Prostate gland (tissue), 2 donors: ENCODE measurements around the gene LIPT1. TPM values are rescaled to one million over a fixed set of nuclear protein-coding genes. Genes with fewer than 3 reads are reported as not detected.

Experiments
- DNase-seq: peaks from one replicate; pipeline ENCODE4 v3.0.0-alpha.2; 2019; ENCODE audit warnings: low spot score
- H3K27ac ChIP-seq, 2 donors: fragments of 200-600 bp; sonication (generic); 2 replicates each; pipeline ENCODE4 v1.5.1; 2017 to 2019
- H3K27me3 ChIP-seq: fragments of 200-600 bp; sonication (generic); replicated peaks from 2 replicates; pipeline ENCODE4 v1.5.1; 2019; ENCODE audit not compliant: insufficient read depth
- H3K36me3 ChIP-seq, 2 donors: fragments of 200-600 bp; sonication (generic); 1 replicate in 1 of 2; 2 replicates in 1 of 2; pipeline versions ENCODE4 v1.5.1 to v1.8.1; 2017 to 2019
- H3K4me1 ChIP-seq: fragments of 200-600 bp; sonication (generic); replicated peaks from 2 replicates; pipeline ENCODE4 v1.5.1; 2019
- H3K4me3 ChIP-seq, 2 donors: fragments of 200-600 bp; sonication (generic); 2 replicates each; pipeline ENCODE4 v1.5.1; 2017 to 2019
- H3K9me3 ChIP-seq: fragments of 200-600 bp; sonication (generic); 2 replicates; pipeline ENCODE4 v1.5.1; 2017
- CTCF ChIP-seq, 4 experiments: fragments of 200-600 bp in 2 of 4; fragments of 450-650 bp in 2 of 4; sonication (generic) in 2 of 4; IDR thresholded peaks; 1 replicate in 3 of 4; 2 replicates in 1 of 4; pipeline ENCODE4 v1.5.1; 2016 to 2019; ENCODE audit warnings: antibody characterized with exemption in 4 of 4, mild to moderate bottlenecking in 2 of 4, moderate library complexity in 2 of 4
- POLR2A ChIP-seq: fragments of 450-650 bp; IDR thresholded peaks from one replicate; pipeline ENCODE4 v1.6.1; 2016; ENCODE audit warnings: antibody characterized with exemption, mild to moderate bottlenecking
- POLR2AphosphoS5 ChIP-seq: sonication (generic); formaldehyde crosslinking; IDR thresholded peaks from one replicate; pipeline ENCODE4 v1.6.1; 2017; ENCODE audit warnings: antibody characterized with exemption
- WGBS: methylation state at CpG from one replicate; pipeline ENCODE4 v1.1.5; 2018; 5-methylcytosine and 5-hydroxymethylcytosine counted together
- intact Hi-C: fragments of 100-400 bp; cut with DNase I; formaldehyde crosslinking; loops from one replicate; pipeline ENCODE4 v1.14.2; 2022
- total RNA-seq, 2 donors: library from RNA; depleted of rRNA; stranded (reverse); fragments of >200 nt; gene quantifications; one replicate each; pipeline ENCODE4 v1.1.0, GENCODE V29; 2016

LIPT1 gene
- total RNA-seq, 2 donors from 2014 or later: 7.3 to 13.1 TPM

GRCh38 chr2:99140860-99141109, 14.0 kb upstream of the LIPT1 start:
- Histone ChIP-seq H3K27me3 (no peaks in the 10 kb centered on the region), H3K36me3 (no peaks in the 10 kb centered on the region), H3K9me3 (no peaks in the 10 kb centered on the region), H3K27ac (peak overlapping the region; percentile 93 to 97), H3K4me1 (no peaks in the 10 kb centered on the region), H3K4me3 (peak overlapping the region; percentile 85 to 96)
- TF ChIP-seq POLR2AphosphoS5 (no peak), POLR2A (no peak), CTCF (IDR thresholded peaks at IDR 0.05) (peak in 1 of 4 experiments; percentile 16)
- 2% methylated on average over 21 of the region's 21 CpGs for whole genome bisulfite sequencing
- intact Hi-C loops: no loop called here
- no peak for DNase-seq

- H3K4me1 ChIP-seq: no peaks in the 10 kb centered on the region
- WGBS: under 1% methylated on average over 74 of the region's 84 CpGs
- peak within 1 kb of the TSS; percentile 85 to 96 for H3K4me3 ChIP-seq
- no peaks in the 10 kb centered on the region for H3K9me3 ChIP-seq
- DNase-seq: peak; percentile 96
- H3K27ac ChIP-seq: peak within 1 kb of the TSS; percentile 93 to 97
- intact Hi-C loops: no loop called here
- TF ChIP-seq CTCF (IDR thresholded peaks at IDR 0.05) (no peak), POLR2AphosphoS5 (peak; percentile 96), POLR2A (peak; percentile 98)
- no peaks in the 10 kb centered on the region for H3K27me3 ChIP-seq
- no peaks in the 10 kb centered on the region for H3K36me3 ChIP-seq
Measured at GRCh38 chr2:99141110-99142108, 13.4 kb upstream of the LIPT1 start, which contains the start of gene C2orf15. Gene C2orf15 (plus strand): TSS chr2:99141707. CDS start chr2:99150559, 8,852 bp downstream.

GRCh38 chr2:99150706-99151105, 4.1 kb upstream of the LIPT1 start:
- intact Hi-C loops: no loop called here
- no peak overlapping the region for H3K27ac ChIP-seq
- WGBS: 74% methylated on average over 1 of the region's 1 CpG

GRCh38 chr2:99152199-99152895, 2.4 kb upstream of the LIPT1 start:
- TF ChIP-seq POLR2AphosphoS5 (no peak), POLR2A (no peak), CTCF (IDR thresholded peaks at IDR 0.05) (no peak)

More at GRCh38 chr2:99150706-99151105, 4.1 kb upstream of the LIPT1 start:
- Histone ChIP-seq H3K4me3 (no peak overlapping the region), H3K9me3 (no peaks in the 10 kb centered on the region), H3K36me3 (no peaks in the 10 kb centered on the region), H3K27me3 (no peaks in the 10 kb centered on the region), H3K4me1 (peaks cover under 1% of the 10 kb centered on the region)
- TF ChIP-seq POLR2AphosphoS5: no peak
- no peak for TF ChIP-seq CTCF (IDR thresholded peaks at IDR 0.05)
- no peak for TF ChIP-seq POLR2A
- DNase-seq: no peak

More at GRCh38 chr2:99152199-99152895, 2.4 kb upstream of the LIPT1 start:
- no peaks in the 10 kb centered on the region for H3K27me3 ChIP-seq
- H3K9me3 ChIP-seq: no peaks in the 10 kb centered on the region
- H3K4me3 ChIP-seq: no peak overlapping the region
- H3K36me3 ChIP-seq: no peaks in the 10 kb centered on the region
- no peak for DNase-seq
- intact Hi-C loops: no loop called here
- no peak overlapping the region for H3K27ac ChIP-seq
- WGBS: 75% methylated on average over 7 of the region's 7 CpGs
- peaks cover 7% of the 10 kb centered on the region for H3K4me1 ChIP-seq
